RWPE1 (cell line): Measurements from ENCODE around the gene SH3RF3.
A peak's percentile ranks its signal among the peaks of the same experiment; 100 is the strongest.

ENCODE experiments used
- CTCF ChIA-PET: fragments of 350-600 bp; sonication (Branson Sonifier 250); formaldehyde crosslinking; extraction: SDS; loops from one replicate; lab custom pipeline; 2021; lab: Yijun Ruan, JAX
- POLR2A ChIA-PET: fragments of 400-600 bp; formaldehyde crosslinking; extraction: SDS; loops from one replicate; lab custom pipeline; 2020; ENCODE audit warnings: antibody characterized with exemption; ENCODE audit not compliant: low non-redundant PET; lab: Yijun Ruan, JAX
- DNase-seq: peaks from one replicate; pipeline ENCODE4 v3.0.0; 2012; ENCODE audit warnings: low spot score
- H3K27ac ChIP-seq: fragments of 450-650 bp; 2 replicates; pipeline ENCODE4 v1.5.1; 2017
- CTCF ChIP-seq: fragments of 450-650 bp; conservative IDR thresholded peaks from 2 replicates; pipeline ENCODE4 v1.5.1; 2017; ENCODE audit warnings: low read depth, mild to moderate bottlenecking

The SH3RF3 gene

DNA sequence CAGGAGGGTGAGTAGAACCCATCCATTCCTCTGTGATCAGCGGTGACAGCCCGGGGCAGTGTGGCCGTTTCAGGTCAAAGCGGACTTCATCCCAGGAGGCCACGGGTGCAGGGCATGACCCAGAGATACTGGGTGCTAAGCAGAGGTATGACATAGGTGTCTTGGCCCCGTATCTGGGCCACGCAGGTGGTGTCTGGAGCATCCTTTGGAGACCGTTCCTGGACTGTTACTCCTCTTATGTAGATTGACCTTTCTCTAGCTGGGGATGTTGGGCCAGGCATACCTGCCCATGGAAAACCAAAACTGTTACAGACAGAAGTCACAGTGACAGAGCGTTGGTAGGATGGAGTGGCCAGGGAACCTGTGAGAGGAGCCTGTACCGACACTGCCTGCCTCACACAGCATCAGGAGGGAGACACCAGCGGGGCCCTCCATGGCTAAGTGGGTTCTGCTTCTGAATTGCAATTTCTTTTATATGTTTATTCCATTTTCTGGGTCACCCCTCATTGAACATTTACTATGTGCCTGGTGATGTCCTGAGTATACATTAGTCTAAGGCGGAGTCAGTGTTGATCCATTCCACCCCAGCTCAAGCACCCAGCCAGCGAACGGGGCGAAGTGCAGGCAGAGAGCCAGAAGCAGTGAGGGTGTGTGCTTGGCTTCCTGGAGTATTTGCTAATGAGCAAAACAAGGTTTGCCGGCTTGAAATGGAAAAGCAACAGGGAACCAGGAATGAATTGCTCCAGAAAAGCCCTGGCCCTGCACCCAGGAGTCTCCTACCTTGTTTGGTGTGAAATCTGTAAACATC lies 141.7 kb downstream of the SH3RF3 start:
- TF ChIP-seq CTCF = no peak
- ChIA-PET CTCF (no interaction called here), POLR2A (no interaction called here)
- no peak for DNase-seq
- peak overlapping the region; percentile 21; the same call in 1 of the 2 replicates for H3K27ac ChIP-seq

DNA sequence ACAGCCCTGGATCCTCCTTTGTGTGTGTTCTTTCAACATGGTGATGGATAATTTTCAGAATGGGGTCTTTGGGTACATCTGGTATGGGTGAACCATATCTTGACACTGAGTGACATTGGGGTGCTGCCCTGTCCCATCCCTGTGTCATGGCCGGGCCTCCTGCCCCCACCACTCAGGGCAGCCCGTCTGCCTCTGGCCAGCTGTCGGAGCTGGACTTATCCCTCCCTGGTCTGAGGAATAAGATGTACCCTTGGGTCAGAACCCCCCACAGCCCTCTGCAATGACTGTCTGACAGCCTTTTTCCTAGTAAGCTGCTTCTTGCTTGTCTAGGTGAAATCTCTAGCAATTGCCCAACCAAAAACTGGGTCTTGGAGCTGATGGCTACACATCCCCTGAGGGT lies 142.9 kb downstream of the SH3RF3 start:
- POLR2A ChIA-PET = no interaction called here
- DNase-seq = no peak
- CTCF ChIA-PET = no interaction called here

DNA sequence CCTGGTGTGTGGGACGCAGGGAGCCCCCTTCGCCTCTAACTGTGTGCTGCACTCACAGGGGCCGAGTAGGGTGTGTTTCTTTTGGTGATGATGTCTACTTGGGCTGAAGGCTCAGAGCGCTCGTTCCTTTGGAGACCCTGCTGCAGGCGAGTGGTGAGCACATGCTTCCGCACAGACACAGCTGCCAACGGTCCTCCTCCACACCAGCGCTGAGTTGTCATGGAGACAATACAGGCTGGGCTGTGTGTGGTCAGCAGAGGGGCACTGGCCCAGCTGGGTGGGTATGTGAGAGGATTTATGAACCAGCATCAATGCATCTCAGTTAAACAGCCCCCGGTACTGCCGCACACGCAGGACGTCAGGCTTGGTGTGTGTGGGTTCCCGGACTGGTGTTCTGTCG lies 143.5 kb downstream of the SH3RF3 start:
- CTCF ChIA-PET = no interaction called here
- POLR2A ChIA-PET = no interaction called here
- H3K27ac ChIP-seq = no peak overlapping the region
- DNase-seq = no peak
- TF ChIP-seq CTCF = no peak

More for the DNA sequence above, 142.9 kb downstream of the SH3RF3 start:
- TF ChIP-seq CTCF = no peak
- H3K27ac ChIP-seq = no peak overlapping the region

GRCh38 chr2:109275120-109276012 lies 146.4 kb downstream of the SH3RF3 start:
- CTCF ChIA-PET = no interaction called here
- no peak for DNase-seq
- no peak overlapping the region for H3K27ac ChIP-seq
- no peak for TF ChIP-seq CTCF
- POLR2A ChIA-PET = no interaction called here

DNA sequence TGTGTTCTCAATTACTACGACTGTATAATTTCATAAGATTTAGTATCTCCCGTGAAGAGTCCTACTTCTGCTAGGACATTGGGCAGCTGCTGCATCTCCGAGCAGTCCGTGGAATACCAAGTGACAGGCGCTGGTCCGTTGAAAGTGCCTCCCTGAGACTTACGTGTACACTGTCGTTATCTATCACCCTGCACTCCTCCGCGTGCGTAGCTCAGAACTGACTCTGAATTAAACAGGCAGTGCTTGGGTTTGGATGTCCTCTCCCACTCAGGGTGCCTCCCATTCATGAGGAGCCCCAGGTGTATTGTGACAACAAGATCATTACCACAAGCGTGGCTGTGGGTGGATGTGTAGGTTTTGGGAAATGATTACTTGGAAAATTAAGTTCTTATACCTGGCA lies 148.4 kb downstream of the SH3RF3 start:
- CTCF ChIA-PET = no interaction called here
- no peak for TF ChIP-seq CTCF

DNA sequence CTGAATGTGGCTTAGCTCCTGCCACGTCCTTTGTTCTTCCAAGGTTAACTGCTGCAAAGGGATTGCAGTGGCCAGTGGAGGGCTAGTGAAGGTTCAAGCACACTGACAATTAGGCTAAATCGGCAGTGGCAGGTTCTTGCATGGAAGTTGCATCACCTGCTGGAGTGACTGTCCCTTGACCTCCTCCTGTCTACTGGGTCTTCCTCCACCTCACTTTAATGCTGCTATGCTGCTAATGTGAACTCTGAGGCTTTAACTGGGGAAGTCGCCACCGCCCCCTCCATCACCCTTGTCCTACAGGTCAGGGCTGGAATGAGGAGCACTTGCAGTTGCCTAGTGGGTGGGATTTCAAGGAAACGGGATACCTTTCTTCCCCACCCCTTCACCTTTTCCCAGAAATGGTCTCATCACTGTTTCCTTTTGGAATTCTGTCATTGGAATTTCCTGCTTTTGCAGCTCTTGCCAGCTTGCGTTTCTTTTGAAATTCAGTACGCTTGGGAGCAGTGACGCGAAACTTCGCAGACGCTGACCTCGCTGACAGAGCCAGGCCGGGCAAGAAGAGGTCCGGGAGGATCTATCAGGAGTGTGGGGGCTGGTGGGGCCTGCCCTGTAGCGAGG lies 150.3 kb downstream of the SH3RF3 start:
- no peak overlapping the region for H3K27ac ChIP-seq
- TF ChIP-seq CTCF = no peak
- POLR2A ChIA-PET = interaction anchor here (0.5 kb wide), 1 partner anchor 18 kb away, joined by 3 read pairs; no protein-coding TSS in a partner anchor
- CTCF ChIA-PET = no interaction called here
- no peak for DNase-seq

More for the DNA sequence above, 148.4 kb downstream of the SH3RF3 start:
- no peak overlapping the region for H3K27ac ChIP-seq
- DNase-seq = no peak
- POLR2A ChIA-PET = no interaction called here
